Osteocyte (in vitro differentiated cells): Measurements from ENCODE around the gene PRKRA. TPM values are rescaled to one million over a fixed set of nuclear protein-coding genes. Genes with fewer than 3 reads are reported as not detected.
"Not testable (repeated sequence)": the region's sequence is repeated elsewhere in the genome, so short reads cannot be mapped to it uniquely, and the experiment has no call there.

Experiments used
- DNase-seq: peaks from one replicate; pipeline ENCODE4 v3.0.0; 2021; ENCODE audit warnings: mixed read lengths; ENCODE audit not compliant: unreplicated experiment; ENCODE audit errors: extremely low spot score
- H3K27ac Mint-ChIP-seq: one replicate; pipeline ENCODE4 v1.8.0; 2021; ENCODE audit warnings: mild to moderate bottlenecking, mixed read lengths; ENCODE audit not compliant: unreplicated experiment
- H3K27me3 Mint-ChIP-seq: one replicate; pipeline ENCODE4 v1.8.0; 2021; ENCODE audit warnings: mixed read lengths; ENCODE audit not compliant: unreplicated experiment
- H3K36me3 Mint-ChIP-seq: one replicate; pipeline ENCODE4 v1.8.0; 2021; ENCODE audit warnings: mixed read lengths; ENCODE audit not compliant: unreplicated experiment
- H3K4me1 Mint-ChIP-seq: one replicate; pipeline ENCODE4 v1.8.0; 2021; ENCODE audit warnings: mixed read lengths; ENCODE audit not compliant: unreplicated experiment
- H3K4me3 Mint-ChIP-seq: one replicate; pipeline ENCODE4 v1.8.0; 2021; ENCODE audit warnings: mild to moderate bottlenecking, moderate library complexity, mixed read lengths; ENCODE audit not compliant: unreplicated experiment
- H3K9me3 Mint-ChIP-seq: one replicate; pipeline ENCODE4 v1.8.0; 2021; ENCODE audit warnings: mixed read lengths; ENCODE audit not compliant: unreplicated experiment
- CTCF ChIP-seq: fragments of 200-600 bp; sonication (generic); IDR thresholded peaks from 2 replicates; pipeline ENCODE4 v1.5.0; 2021; ENCODE audit warnings: antibody characterized with exemption, mild to moderate bottlenecking, moderate library complexity
- total RNA-seq: library from RNA; stranded (reverse); gene quantifications from 2 replicates; pipeline ENCODE4 v1.2.1, GENCODE V29; 2021

PRKRA gene
- total RNA-seq, 1 donor from 2014 or later, result 50.1 TPM

- H3K36me3 Mint-ChIP-seq, result peaks cover 2% of the 10 kb centered on the region
- no peak overlapping the region for H3K4me3 Mint-ChIP-seq
- peaks cover 21% of the 10 kb centered on the region for H3K4me1 Mint-ChIP-seq
- no peak overlapping the region for H3K27ac Mint-ChIP-seq
- no peak for DNase-seq
- TF ChIP-seq CTCF, result no peak
- no peaks in the 10 kb centered on the region for H3K9me3 Mint-ChIP-seq
- no peaks in the 10 kb centered on the region for H3K27me3 Mint-ChIP-seq
Measured at GRCh38 chr2:178415979-178416378, 35.0 kb downstream of the PRKRA start.

GRCh38 chr2:178414266-178415247 is 36.4 kb downstream of the PRKRA start:
- Mint-ChIP-seq H3K27ac (peak overlapping the region; percentile 99), H3K9me3 (no peaks in the 10 kb centered on the region), H3K27me3 (peaks cover 7% of the 10 kb centered on the region), H3K36me3 (no peaks in the 10 kb centered on the region), H3K4me1 (peaks cover 21% of the 10 kb centered on the region), H3K4me3 (peak overlapping the region; percentile 88)
- peak; percentile 95 for DNase-seq
- peak; percentile 95 for TF ChIP-seq CTCF

GRCh38 chr2:178413472-178414265 is 37.3 kb downstream of the PRKRA start:
- peaks cover 25% of the 10 kb centered on the region for H3K4me1 Mint-ChIP-seq
- no peaks in the 10 kb centered on the region for H3K9me3 Mint-ChIP-seq
- H3K27me3 Mint-ChIP-seq, result peaks cover 7% of the 10 kb centered on the region
- peak overlapping the region; percentile 99 for H3K27ac Mint-ChIP-seq
- no peaks in the 10 kb centered on the region for H3K36me3 Mint-ChIP-seq
- peak overlapping the region; percentile 88 for H3K4me3 Mint-ChIP-seq
- no peak for TF ChIP-seq CTCF
- DNase-seq, result peak; percentile 90

- H3K27me3 Mint-ChIP-seq, H3K27ac Mint-ChIP-seq, DNase-seq, H3K36me3 Mint-ChIP-seq, H3K9me3 Mint-ChIP-seq, H3K4me3 Mint-ChIP-seq: not testable (repeated sequence)
- H3K4me1 Mint-ChIP-seq, result peaks cover 25% of the 10 kb centered on the region
Measured at GRCh38 chr2:178412453-178412852, 38.5 kb downstream of the PRKRA start.

- Mint-ChIP-seq H3K4me3 (peak overlapping the region; percentile 26), H3K36me3 (no peaks in the 10 kb centered on the region), H3K27me3 (peaks cover 7% of the 10 kb centered on the region), H3K27ac (no peak overlapping the region), H3K9me3 (no peaks in the 10 kb centered on the region), H3K4me1 (peaks cover 25% of the 10 kb centered on the region)
- DNase-seq, result no peak
- no peak for TF ChIP-seq CTCF
Measured at GRCh38 chr2:178412047-178412446, 38.9 kb downstream of the PRKRA start.
